ENCODE results near the gene NEURL1B.

NEURL1B gene

DNA sequence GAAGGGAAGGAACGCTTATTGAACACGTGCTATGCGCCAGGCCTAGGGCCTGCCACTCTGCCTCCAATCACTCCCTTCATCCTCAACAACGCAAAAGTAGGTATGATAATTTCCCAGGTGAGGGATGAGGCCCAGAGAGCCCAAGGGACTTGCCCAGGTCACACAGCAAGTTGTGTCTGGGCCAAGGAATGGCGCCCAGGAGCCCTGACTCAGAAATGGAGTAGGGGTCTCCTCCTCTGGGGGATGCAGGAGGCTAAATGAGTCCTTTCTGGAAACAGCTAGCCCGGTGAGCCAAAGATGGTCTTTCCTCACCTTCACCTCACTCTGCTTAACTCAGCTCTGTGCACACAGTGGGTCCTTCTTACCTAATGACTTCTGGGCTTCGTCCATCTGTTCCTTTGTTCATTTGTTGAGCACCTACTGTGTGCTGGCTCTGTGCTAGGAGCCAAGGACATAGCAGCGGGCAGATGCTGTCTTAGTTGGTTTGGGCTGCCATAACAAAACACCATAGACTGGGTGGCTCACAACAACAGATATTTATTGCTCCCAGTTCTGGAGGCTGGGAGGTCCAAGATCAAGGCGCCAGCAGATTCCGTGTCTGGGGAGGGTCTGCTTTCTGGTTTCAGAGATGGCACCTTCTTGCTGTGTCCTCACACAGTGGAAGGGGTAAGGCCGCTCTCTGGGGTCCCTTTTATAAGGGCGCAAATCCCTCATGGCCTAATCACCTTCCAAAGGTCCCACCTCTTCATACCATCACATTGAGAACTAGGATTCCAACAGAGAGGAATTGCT is 22.3 kb upstream of the NEURL1B start:
- no peak for TF ChIP-seq CTCF (IDR thresholded peaks at IDR 0.05; ENCODE audit: low read depth, low read length, missing control alignments)
- in situ Hi-C loops (cut with HindIII; ENCODE audit: low sequenced_read_pairs), result no loop called here
- no peak for DNase-seq (ENCODE audit: low read depth)
- H3K4me3 ChIP-seq (ENCODE audit: low read depth, low read length), result no peak overlapping the region

GRCh38 chr5:172620506-172620905 is 20.6 kb upstream of the NEURL1B start:
- no peak for DNase-seq (ENCODE audit: low read depth)
- no peak for TF ChIP-seq CTCF (IDR thresholded peaks at IDR 0.05; ENCODE audit: low read depth, low read length, missing control alignments)
- no peak overlapping the region for H3K4me3 ChIP-seq (ENCODE audit: low read depth, low read length)
- in situ Hi-C loops (cut with HindIII; ENCODE audit: low sequenced_read_pairs), result no loop called here

- in situ Hi-C loops (cut with HindIII; ENCODE audit: low sequenced_read_pairs), result no loop called here
- no peak for TF ChIP-seq CTCF (IDR thresholded peaks at IDR 0.05; ENCODE audit: low read depth, low read length, missing control alignments)
- DNase-seq (ENCODE audit: low read depth), result no peak
- no peak overlapping the region for H3K4me3 ChIP-seq (ENCODE audit: low read depth, low read length)
These were observed 18.7 kb upstream of the NEURL1B start for GRCh38 chr5:172622091-172623046.

DNA sequence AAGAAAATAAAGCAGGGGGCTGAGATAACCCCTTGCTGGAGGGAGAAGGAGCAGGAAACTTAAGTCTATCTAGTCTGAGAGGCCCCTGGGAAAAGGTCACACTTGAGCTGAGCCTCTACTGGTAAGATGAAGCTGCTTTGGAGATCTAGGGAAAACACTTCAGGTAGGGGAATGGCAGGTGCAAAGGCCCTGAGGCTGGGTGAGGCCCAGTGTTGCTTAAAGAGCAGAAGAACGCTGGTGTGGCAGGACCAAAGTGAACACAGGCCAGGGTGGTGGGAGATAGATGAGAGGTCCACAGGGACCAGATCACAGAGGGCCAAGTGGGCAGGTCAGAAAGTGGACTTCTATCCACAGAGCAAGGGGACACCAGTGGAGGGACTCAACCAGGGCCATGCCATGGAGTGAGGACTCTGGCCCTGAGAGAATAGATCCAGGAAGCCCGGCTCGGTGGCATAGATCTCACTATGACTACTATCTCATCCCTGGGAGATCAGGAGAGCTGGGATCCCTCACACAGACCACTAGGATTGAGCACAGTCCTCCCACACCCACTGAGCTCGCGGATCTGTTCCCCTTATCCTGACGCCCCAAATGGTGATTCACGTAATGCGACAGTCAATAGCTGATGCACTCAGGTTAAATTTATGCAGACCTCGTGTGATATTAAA is 17.6 kb upstream of the NEURL1B start:
- H3K4me3 ChIP-seq (ENCODE audit: low read depth, low read length), result no peak overlapping the region
- DNase-seq (ENCODE audit: low read depth), result no peak
- in situ Hi-C loops (cut with HindIII; ENCODE audit: low sequenced_read_pairs), result no loop called here
- no peak for TF ChIP-seq CTCF (IDR thresholded peaks at IDR 0.05; ENCODE audit: low read depth, low read length, missing control alignments)

- in situ Hi-C loops (cut with HindIII; ENCODE audit: low sequenced_read_pairs), result no loop called here
- H3K4me3 ChIP-seq (ENCODE audit: low read depth, low read length), result no peak overlapping the region
- TF ChIP-seq CTCF (IDR thresholded peaks at IDR 0.05; ENCODE audit: low read depth, low read length, missing control alignments), result no peak
- DNase-seq (ENCODE audit: low read depth), result no peak
These were observed 16.7 kb upstream of the NEURL1B start for GRCh38 chr5:172624083-172624995.
